ENCODE measurements around the gene KXD1. TPM values are rescaled to one million over a fixed set of nuclear protein-coding genes. Genes with fewer than 3 reads are reported as not detected.
A peak's percentile ranks its signal among the peaks of the same experiment; 100 is the strongest.
"Not testable (repeated sequence)": the region's sequence is repeated elsewhere in the genome, so short reads cannot be mapped to it uniquely, and the experiment has no call there.

KXD1 gene
- total and polyA plus RNA-seq, 4 experiments from 2014 or later: 88.8 to 95.6 (median 94.8) TPM

DNA sequence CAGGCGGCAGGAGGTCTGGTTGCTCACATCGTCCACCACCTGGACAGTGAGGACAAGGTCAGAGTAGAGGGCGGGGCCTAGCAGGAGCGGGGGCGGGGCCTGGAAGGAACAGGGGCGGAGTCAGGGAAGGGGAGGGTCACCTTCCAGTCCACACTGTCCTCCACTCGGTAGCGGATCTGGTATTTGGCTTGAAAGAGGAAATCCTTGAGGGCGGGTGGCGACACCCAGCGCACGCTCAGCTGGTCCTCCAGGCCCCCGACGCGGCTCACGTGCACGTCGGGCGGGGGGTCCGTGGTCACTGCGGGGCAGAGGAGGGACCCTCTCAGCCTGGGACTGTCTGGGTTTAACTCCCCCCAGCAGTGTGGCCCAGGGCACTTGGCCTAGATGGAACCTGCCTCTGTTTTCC, 39.1 kb downstream of the KXD1 start:
- ChIA-PET CTCF (ENCODE audit: partially characterized antibody) (interaction anchor here (0.6 to 3.1 kb wide), 4 partner anchors 52 to 250 kb away, joined by 3 to 16 read pairs (median 3); no protein-coding TSS in a partner anchor), POLR2A (ENCODE audit: partially characterized antibody) (no interaction called here)

DNA sequence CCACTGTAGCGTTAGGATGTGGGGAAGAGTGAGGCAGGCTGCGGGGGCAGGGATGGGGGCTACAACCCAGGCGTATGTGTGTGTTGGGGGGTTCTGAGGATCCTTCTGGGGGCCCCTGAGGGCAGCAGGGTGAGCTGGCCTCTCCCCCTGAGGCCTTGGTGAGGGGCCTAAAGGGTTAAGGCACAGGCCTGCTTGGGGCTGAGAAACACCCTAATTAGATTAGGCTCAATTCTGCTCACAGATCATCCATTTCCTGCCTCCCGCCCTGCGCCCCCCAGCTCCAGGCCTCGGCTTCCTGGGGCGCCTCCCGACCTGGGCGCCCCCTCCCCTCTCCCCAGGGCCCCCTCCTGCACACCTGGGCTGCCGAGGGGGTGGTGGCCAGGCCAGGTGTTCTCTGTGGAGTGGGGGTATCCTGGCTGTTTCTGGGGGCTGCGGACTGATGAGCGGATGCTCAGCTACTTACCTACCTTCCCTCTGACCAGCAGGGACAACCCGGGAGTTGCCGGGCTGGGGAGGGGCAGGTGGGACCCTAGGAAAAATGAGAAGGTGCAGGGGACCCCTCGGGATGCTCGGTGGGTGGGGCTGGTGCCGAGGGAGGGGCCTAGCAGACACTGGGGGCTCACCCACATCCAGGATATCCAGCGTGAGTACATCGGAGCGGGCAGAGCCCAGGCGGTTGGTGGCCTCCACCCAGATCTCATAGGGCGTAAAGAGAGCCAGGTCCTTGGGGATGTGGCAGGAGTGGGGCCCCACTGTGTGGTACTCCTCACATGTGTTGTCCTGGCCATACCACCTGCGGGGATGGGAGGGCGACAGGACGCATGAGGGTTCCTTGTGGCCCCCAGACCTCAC, 40.4 kb downstream of the KXD1 start:
- Histone ChIP-seq H3K9me3 (ENCODE audit: control insufficient read depth in 1 of 2, low read length in 2 of 2) (no peaks in the 10 kb centered on the region), H3K4me1 (ENCODE audit: insufficient read depth, low read length) (peaks cover 15% of the 10 kb centered on the region), H3K27me3 (ENCODE audit: insufficient read depth, low read length) (peaks cover 2% of the 10 kb centered on the region), H3K4me3 (ENCODE audit: low read length in 2 of 2) (no peak overlapping the region), H3K36me3 (ENCODE audit: insufficient read depth, low read length) (no peaks in the 10 kb centered on the region), H3K27ac (ENCODE audit: low read depth, low read length) (no peak overlapping the region)
- CTCF ChIA-PET (ENCODE audit: partially characterized antibody): interaction anchor here (0.7 to 3.1 kb wide), 3 partner anchors 244 to 249 kb away, joined by 3 to 16 read pairs (median 8); no protein-coding TSS in a partner anchor
- no peaks in the 10 kb centered on the region for H3K9me3 Mint-ChIP-seq
- no peak for DNase-seq
- H3K4me3 Mint-ChIP-seq: no peak overlapping the region
- intact Hi-C loops (cut with micrococcal nuclease): no loop called here
- H3K27me3 Mint-ChIP-seq: peaks cover 11 to 17% of the 10 kb centered on the region in 2 donors
- peaks cover 10 to 21% (median 14%) of the 10 kb centered on the region in 4 donors for H3K4me1 Mint-ChIP-seq
- peaks cover 0 to 2% of the 10 kb centered on the region in 2 donors for H3K36me3 Mint-ChIP-seq
- POLR2A ChIA-PET (ENCODE audit: partially characterized antibody): interaction anchor here (1.5 kb wide), 1 partner anchor 10 kb away, joined by 4 read pairs; the partner anchor contains the start of gene REX1BD
- H3K27ac Mint-ChIP-seq: no peak overlapping the region

More for the DNA sequence above, 39.1 kb downstream of the KXD1 start:
- no peak for DNase-seq
- Histone ChIP-seq H3K36me3 (ENCODE audit: insufficient read depth, low read length) (no peaks in the 10 kb centered on the region), H3K9me3 (ENCODE audit: control insufficient read depth in 1 of 2, low read length in 2 of 2) (no peaks in the 10 kb centered on the region), H3K27ac (ENCODE audit: low read depth, low read length) (no peak overlapping the region), H3K27me3 (ENCODE audit: insufficient read depth, low read length) (no peaks in the 10 kb centered on the region), H3K4me1 (ENCODE audit: insufficient read depth, low read length) (peaks cover 15% of the 10 kb centered on the region), H3K4me3 (ENCODE audit: low read length in 2 of 2) (no peak overlapping the region)
- peaks cover 10 to 19% (median 12%) of the 10 kb centered on the region in 4 donors for H3K4me1 Mint-ChIP-seq
- no peaks in the 10 kb centered on the region for H3K9me3 Mint-ChIP-seq
- peaks cover 0 to 3% of the 10 kb centered on the region in 2 donors for H3K36me3 Mint-ChIP-seq
- peak overlapping the region in 1 of 8 donors; percentile 55 for H3K4me3 Mint-ChIP-seq
- intact Hi-C loops (cut with micrococcal nuclease): no loop called here
- H3K27me3 Mint-ChIP-seq: peaks cover 4 to 11% of the 10 kb centered on the region in 2 donors
- peak overlapping the region in 3 of 7 donors; percentile 50 to 60 (median 51) for H3K27ac Mint-ChIP-seq

DNA sequence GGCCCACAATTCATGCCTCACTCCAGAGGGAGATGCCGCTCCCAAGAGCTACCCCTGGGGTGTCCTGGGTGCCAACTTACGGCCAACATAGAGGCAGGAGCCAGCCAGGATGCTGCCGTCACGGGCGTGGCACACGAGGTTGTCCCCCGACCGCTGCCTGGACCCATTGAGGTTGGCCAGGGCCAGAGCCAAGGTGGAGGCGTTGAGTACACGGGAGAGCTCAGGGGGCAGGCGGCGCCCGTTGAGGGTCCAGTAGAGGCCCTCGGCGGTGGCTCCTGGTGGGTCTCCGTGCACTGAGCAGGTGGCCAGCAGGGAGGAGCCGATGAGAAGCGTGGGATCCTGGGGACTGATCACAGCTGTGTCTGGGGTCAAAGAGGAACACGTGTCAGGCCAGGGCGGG, 41.8 kb downstream of the KXD1 start:
- Mint-ChIP-seq H3K36me3 (no peaks in the 10 kb centered on the region), H3K27ac (no peak overlapping the region), H3K9me3 (no peaks in the 10 kb centered on the region), H3K4me3 (no peak overlapping the region), H3K4me1 (peaks cover 9 to 22% (median 14%) of the 10 kb centered on the region in 4 donors), H3K27me3 (peaks cover 16 to 21% of the 10 kb centered on the region in 2 donors)
- H3K27me3 ChIP-seq (ENCODE audit: insufficient read depth, low read length): peaks cover 11% of the 10 kb centered on the region
- H3K9me3 ChIP-seq (ENCODE audit: control insufficient read depth in 1 of 2, low read length in 2 of 2): no peaks in the 10 kb centered on the region
- CTCF ChIA-PET (ENCODE audit: partially characterized antibody): interaction anchor here (2.3 kb wide), 1 partner anchor 248 kb away, joined by 8 read pairs; no protein-coding TSS in a partner anchor
- no peak for DNase-seq
- POLR2A ChIA-PET (ENCODE audit: partially characterized antibody): interaction anchor here (0.6 kb wide), 1 partner anchor 269 kb away, joined by 3 read pairs; no protein-coding TSS in a partner anchor
- H3K36me3 ChIP-seq (ENCODE audit: insufficient read depth, low read length): no peaks in the 10 kb centered on the region
- H3K27ac ChIP-seq (ENCODE audit: low read depth, low read length): no peak overlapping the region
- no peak overlapping the region for H3K4me3 ChIP-seq (ENCODE audit: low read length in 2 of 2)
- H3K4me1 ChIP-seq (ENCODE audit: insufficient read depth, low read length): peaks cover 11% of the 10 kb centered on the region
- intact Hi-C loops (cut with micrococcal nuclease): no loop called here

DNA sequence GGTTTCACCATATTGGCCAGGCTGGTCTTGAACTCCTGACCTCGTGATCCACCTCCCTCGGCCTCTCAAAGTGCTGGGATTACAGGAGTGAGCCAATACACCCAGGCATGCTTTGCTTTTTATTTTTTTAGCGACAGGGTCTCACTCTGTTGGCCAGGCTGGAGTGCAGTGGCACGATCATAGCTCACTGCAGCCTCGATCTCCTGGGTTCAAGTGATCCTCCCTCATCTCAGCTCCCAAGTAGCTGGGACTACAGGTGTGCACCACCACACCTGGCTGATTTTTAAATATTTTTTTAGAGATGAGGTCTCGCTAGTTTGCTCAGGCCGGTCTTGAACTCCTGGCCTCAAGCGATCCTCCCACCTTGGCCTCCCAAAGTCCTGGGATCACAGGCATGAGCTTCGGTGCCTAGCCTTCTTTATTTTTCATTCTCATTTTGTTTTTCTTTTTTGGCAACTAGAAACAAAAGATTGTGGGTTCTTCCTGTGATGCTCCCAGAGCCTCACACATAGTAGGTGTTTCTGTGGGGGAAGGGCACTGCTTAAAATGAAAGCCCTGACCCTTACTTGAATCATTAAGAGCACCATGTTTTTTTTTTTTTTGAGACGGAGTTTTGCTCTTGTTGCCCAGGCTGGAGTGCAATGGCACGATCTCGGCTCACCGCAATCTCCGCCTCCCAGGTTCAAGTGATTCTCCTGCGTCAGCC, 43.2 kb downstream of the KXD1 start:
- POLR2A ChIA-PET (ENCODE audit: partially characterized antibody); H3K9me3 Mint-ChIP-seq; H3K4me3 ChIP-seq (ENCODE audit: low read length in 2 of 2); H3K4me3 Mint-ChIP-seq; H3K36me3 ChIP-seq (ENCODE audit: insufficient read depth, low read length); intact Hi-C loops (cut with micrococcal nuclease); H3K36me3 Mint-ChIP-seq; H3K9me3 ChIP-seq (ENCODE audit: control insufficient read depth in 1 of 2, low read length in 2 of 2); H3K27ac Mint-ChIP-seq; DNase-seq; H3K27ac ChIP-seq (ENCODE audit: low read depth, low read length); H3K4me1 ChIP-seq (ENCODE audit: insufficient read depth, low read length): not testable (repeated sequence)
- CTCF ChIA-PET (ENCODE audit: partially characterized antibody): interaction anchor here (1.2 to 2.3 kb wide), 2 partner anchors 12 to 246 kb away, joined by 3 to 8 read pairs; no protein-coding TSS in a partner anchor
- H3K27me3 Mint-ChIP-seq: peaks cover 22 to 25% of the 10 kb centered on the region in 2 donors
- H3K27me3 ChIP-seq (ENCODE audit: insufficient read depth, low read length): peaks cover 24% of the 10 kb centered on the region
- H3K4me1 Mint-ChIP-seq: peaks cover 6 to 21% (median 12%) of the 10 kb centered on the region in 4 donors

DNA sequence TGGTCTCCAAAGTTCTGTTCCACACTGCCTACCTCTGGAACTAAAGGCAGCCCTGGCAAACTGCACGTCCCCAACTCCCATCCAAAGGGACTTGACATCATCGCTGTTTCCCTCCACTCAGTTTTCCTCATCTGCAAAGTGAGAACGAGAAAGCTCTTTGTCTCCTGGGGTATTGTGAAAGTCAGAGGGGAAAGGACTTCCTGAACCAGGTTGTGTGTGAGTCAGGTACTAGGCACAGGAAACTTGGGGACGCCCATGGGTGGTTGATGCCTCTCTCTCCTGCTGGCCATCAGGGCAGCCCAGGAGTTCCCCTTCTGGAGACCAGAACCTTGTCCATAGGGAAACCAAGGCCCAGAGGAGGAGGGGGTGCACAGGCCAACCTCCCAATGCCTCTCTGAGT, 44.2 kb downstream of the KXD1 start:
- no peak overlapping the region for H3K4me3 ChIP-seq (ENCODE audit: low read length in 2 of 2)
- ChIA-PET CTCF (ENCODE audit: partially characterized antibody) (interaction anchor here (1.3 kb wide), 1 partner anchor 13 kb away, joined by 3 read pairs; the partner anchor contains the start of gene REX1BD), POLR2A (ENCODE audit: partially characterized antibody) (no interaction called here)
- no peak overlapping the region for H3K27ac Mint-ChIP-seq
- H3K36me3 ChIP-seq (ENCODE audit: insufficient read depth, low read length): no peaks in the 10 kb centered on the region
- peaks cover 5 to 18% (median 11%) of the 10 kb centered on the region in 4 donors for H3K4me1 Mint-ChIP-seq
- H3K27me3 Mint-ChIP-seq: peaks cover 22 to 25% of the 10 kb centered on the region in 2 donors
- H3K27me3 ChIP-seq (ENCODE audit: insufficient read depth, low read length): peaks cover 24% of the 10 kb centered on the region
- no peak overlapping the region for H3K4me3 Mint-ChIP-seq
- intact Hi-C loops (cut with micrococcal nuclease): no loop called here
- DNase-seq: no peak
- no peaks in the 10 kb centered on the region for H3K4me1 ChIP-seq (ENCODE audit: insufficient read depth, low read length)
- H3K9me3 Mint-ChIP-seq: peaks cover 0 to 2% (median 0%) of the 10 kb centered on the region in 8 donors
- H3K9me3 ChIP-seq (ENCODE audit: control insufficient read depth in 1 of 2, low read length in 2 of 2): no peaks in the 10 kb centered on the region
- no peaks in the 10 kb centered on the region for H3K36me3 Mint-ChIP-seq
- H3K27ac ChIP-seq (ENCODE audit: low read depth, low read length): no peak overlapping the region

DNA sequence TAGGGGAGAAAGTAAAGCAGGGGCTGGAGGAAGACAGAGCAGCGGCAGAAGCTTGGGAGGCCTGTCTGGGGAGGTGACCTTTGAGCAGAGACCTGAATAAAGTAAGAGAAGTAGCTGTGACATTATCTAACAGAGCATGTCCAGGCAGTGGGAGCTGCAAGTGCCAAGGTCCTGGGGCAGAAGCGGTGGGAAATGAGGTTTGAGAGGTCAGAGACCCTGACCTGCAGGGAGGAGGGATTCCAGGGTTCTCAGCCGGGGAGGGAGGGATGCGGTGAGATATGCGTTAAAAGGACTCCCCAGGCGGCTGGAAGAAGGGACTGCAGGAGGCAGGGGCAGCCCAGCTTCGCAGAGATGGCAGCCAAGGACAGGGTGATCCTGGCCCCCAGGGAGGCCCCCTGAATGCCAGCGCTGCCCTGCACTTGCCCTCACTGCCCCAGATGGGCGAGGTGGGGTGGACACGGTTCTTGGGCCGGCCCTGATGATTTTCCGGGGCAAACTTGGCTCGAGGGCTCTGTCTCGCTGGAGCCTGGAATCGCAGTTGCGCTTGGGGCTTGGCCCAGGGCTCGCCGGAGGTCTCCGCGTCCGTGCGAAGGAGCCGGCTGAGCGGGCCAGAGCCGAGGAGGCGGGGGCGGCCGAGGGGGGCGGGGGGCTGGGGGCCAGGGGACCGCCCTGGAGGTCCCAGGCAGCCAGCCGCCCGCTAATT, 45.7 kb downstream of the KXD1 start:
- Mint-ChIP-seq H3K4me3 (peak overlapping the region in 2 of 8 donors; percentile 31 to 63), H3K27ac (peak overlapping the region in 1 of 7 donors; percentile 13)
- intact Hi-C loops (cut with micrococcal nuclease): no loop called here

More for the DNA sequence above, 45.7 kb downstream of the KXD1 start:
- H3K27ac ChIP-seq (ENCODE audit: low read depth, low read length): no peak overlapping the region
- Mint-ChIP-seq H3K9me3 (peaks cover 0 to 2% (median 0%) of the 10 kb centered on the region in 8 donors), H3K36me3 (no peaks in the 10 kb centered on the region), H3K4me1 (peaks cover 6 to 23% (median 15%) of the 10 kb centered on the region in 4 donors), H3K27me3 (peaks cover 30 to 32% of the 10 kb centered on the region in 2 donors)
- H3K4me1 ChIP-seq (ENCODE audit: insufficient read depth, low read length): no peaks in the 10 kb centered on the region
- no peaks in the 10 kb centered on the region for H3K9me3 ChIP-seq (ENCODE audit: control insufficient read depth in 1 of 2, low read length in 2 of 2)
- ChIA-PET POLR2A (ENCODE audit: partially characterized antibody) (no interaction called here), CTCF (ENCODE audit: partially characterized antibody) (interaction anchor here (1.3 kb wide), 1 partner anchor 15 kb away, joined by 3 read pairs; the partner anchor contains the start of gene REX1BD)
- no peak overlapping the region for H3K4me3 ChIP-seq (ENCODE audit: low read length in 2 of 2)
- no peaks in the 10 kb centered on the region for H3K36me3 ChIP-seq (ENCODE audit: insufficient read depth, low read length)
- H3K27me3 ChIP-seq (ENCODE audit: insufficient read depth, low read length): peaks cover 32% of the 10 kb centered on the region
- peak in 1 of 5 donors; percentile 61 for DNase-seq
